Measurements from ENCODE around the gene CLCN5. TPM values are rescaled to one million over a fixed set of nuclear protein-coding genes. Genes with fewer than 3 reads are reported as not detected.

CLCN5 gene
- total and polyA plus RNA-seq, 2 of the 13 experiments (the other 11 are each of a cell fraction or from before 2014, with no cell fraction given): 7.8 to 27.3 TPM

- no peak for FAIRE-seq
- WGBS (ENCODE audit: low lambda C conversion rate): 100% methylated on average over 1 of the region's 1 CpG
- Histone ChIP-seq H4K20me1 (ENCODE audit: insufficient read depth, low read length) (no peaks in the 10 kb centered on the region), H2AFZ (ENCODE audit: low read length) (no peak overlapping the region), H3K36me3 (replicated peaks in 1 of 2; ENCODE audit: control insufficient read depth in 1 of 2, insufficient read depth in 2 of 2, low read length in 2 of 2) (no peaks in the 10 kb centered on the region), H3K79me2 (ENCODE audit: insufficient read depth, low read length) (no peaks in the 10 kb centered on the region), H3K27ac (ENCODE audit: extremely low read length, insufficient read depth, low read length) (no peak overlapping the region), H3K9ac (ENCODE audit: insufficient read depth, low read depth, low read length) (no peak overlapping the region), H3K4me3 (replicated peaks in 1 of 3; ENCODE audit: insufficient read depth in 1 of 3, low read depth in 2 of 3, low read length in 3 of 3) (no peak overlapping the region), H3K4me2 (ENCODE audit: low read depth, low read length) (no peak overlapping the region), H3K9me3 (ENCODE audit: low read length) (no peaks in the 10 kb centered on the region), H3K27me3 (ENCODE audit: control insufficient read depth in 1 of 2, insufficient read depth in 2 of 2, low read length in 2 of 2) (no peaks in the 10 kb centered on the region), H3K4me1 (ENCODE audit: insufficient read depth, low read length) (peaks cover 24% of the 10 kb centered on the region)
- ATAC-seq: no peak
- DNase-seq (ENCODE audit: low spot score): no peak
- BruUV-seq (replicated peaks): no TSS peak
- intact Hi-C loops (cut with micrococcal nuclease; ENCODE audit: unreplicated experiment) (loop anchor here (10.0 kb wide), 1 partner anchor 482 kb away; no protein-coding TSS in a partner anchor), in situ Hi-C loops (cut with HindIII; ENCODE audit: extremely low pct_ligation_motif_present, low pct_unique_long_range_greater_than_20kb) (loop anchor here (25.0 kb wide), 1 partner anchor 484 kb away; no protein-coding TSS in a partner anchor)
- CTCF ChIA-PET (ENCODE audit: low intra/inter-chr PET ratio, low total read pairs): no interaction called here
- POLR2A ChIA-PET: no interaction called here
- TF ChIP-seq NPAS2 (CRISPR knock-in tag; IDR thresholded peaks at IDR 0.05; ENCODE audit: borderline replicate concordance) (no peak), ELF3 (CRISPR knock-in tag; IDR thresholded peaks at IDR 0.05) (no peak), MYC (CRISPR knock-in tag; IDR thresholded peaks at IDR 0.05; ENCODE audit: borderline replicate concordance) (no peak), NR2C2 (CRISPR knock-in tag; IDR thresholded peaks at IDR 0.05; ENCODE audit: borderline replicate concordance) (no peak), ZNF589 (CRISPR knock-in tag; conservative IDR thresholded peaks at IDR 0.05) (no peak), MED13 (CRISPR knock-in tag; IDR thresholded peaks at IDR 0.05) (no peak), SAP130 (CRISPR knock-in tag; IDR thresholded peaks at IDR 0.05; ENCODE audit: low read depth) (no peak), AKNA (CRISPR knock-in tag; IDR thresholded peaks at IDR 0.05; ENCODE audit: borderline replicate concordance) (no peak), ZNF580 (CRISPR knock-in tag; IDR thresholded peaks at IDR 0.05; ENCODE audit: borderline replicate concordance, low read depth) (no peak), ZNF883 (CRISPR knock-in tag; IDR thresholded peaks at IDR 0.05; ENCODE audit: not compliant biosample characterization) (no peak), MXI1 (IDR thresholded peaks at IDR 0.05; ENCODE audit: borderline replicate concordance, low read depth, low read length) (no peak), ESRRA (CRISPR knock-in tag; IDR thresholded peaks at IDR 0.05; ENCODE audit: low read depth) (no peak), SATB2 (CRISPR knock-in tag; IDR thresholded peaks at IDR 0.05) (no peak), TARDBP (CRISPR knock-in tag; IDR thresholded peaks at IDR 0.05) (no peak), SRSF9 (IDR thresholded peaks at IDR 0.05; ENCODE audit: borderline replicate concordance, insufficient read depth, low read depth, low read length, poor library complexity, severe bottlenecking) (no peak), SOX5 (CRISPR knock-in tag; IDR thresholded peaks at IDR 0.05; ENCODE audit: borderline replicate concordance) (no peak), SIX1 (CRISPR knock-in tag; IDR thresholded peaks at IDR 0.05; ENCODE audit: borderline replicate concordance) (no peak), NFRKB (IDR thresholded peaks at IDR 0.05) (no peak), HBP1 (CRISPR knock-in tag; IDR thresholded peaks at IDR 0.05; ENCODE audit: low read depth) (no peak)
Measured at GRCh38 chrX:50103176-50103575, 180.8 kb downstream of the CLCN5 start.
